Stimulated activated CD4-positive, alpha-beta T cell treated with anti-CD3 and anti-CD28 coated beads, Interleukin-4, amount 100 ng/mL, for 48 hours (primary cell): Measurements from ENCODE around the gene SPTBN4.
A peak's percentile ranks its signal among the peaks of the same experiment; 100 is the strongest.
"Not testable (repeated sequence)": the region's sequence is repeated elsewhere in the genome, so short reads cannot be mapped to it uniquely, and the experiment has no call there.

ENCODE experiments used
- DNase-seq, 2 donors: peaks; one replicate each; pipeline ENCODE4 v3.0.0-alpha.2; 2020; ENCODE audit warnings: low read depth in 2 of 2

The SPTBN4 gene

DNA sequence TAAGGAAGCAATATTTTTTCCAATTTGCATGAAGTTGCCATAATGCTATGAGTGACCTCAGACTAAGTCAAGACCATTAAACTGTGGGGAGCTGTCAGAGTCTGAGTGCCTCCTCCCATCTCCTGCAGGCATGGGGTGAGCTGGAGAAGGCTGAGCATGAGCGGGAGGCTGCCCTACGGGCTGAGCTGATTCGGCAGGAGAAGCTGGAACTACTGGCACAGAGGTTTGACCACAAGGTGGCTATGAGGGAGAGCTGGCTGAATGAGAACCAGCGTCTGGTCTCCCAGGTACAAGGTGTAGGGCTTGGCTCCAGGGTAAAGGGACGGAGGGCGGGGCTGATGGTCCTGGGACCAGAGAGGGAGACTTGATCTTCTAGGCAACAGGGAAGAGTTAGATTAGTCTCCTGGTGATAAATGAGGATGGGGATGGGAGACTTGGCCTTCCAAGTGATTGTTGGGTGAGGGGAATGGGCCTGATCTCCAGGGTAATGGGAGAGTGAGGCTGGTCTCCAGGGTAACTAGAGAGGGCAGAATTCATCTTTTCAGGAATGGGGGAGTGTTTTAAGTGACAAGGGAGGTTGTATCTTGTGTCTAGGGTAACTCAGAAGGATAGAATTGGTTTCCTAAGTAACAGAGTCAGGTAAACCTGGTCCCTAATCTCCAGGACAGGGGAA is 36.0 kb downstream of the SPTBN4 start:
- no peak for DNase-seq

DNA sequence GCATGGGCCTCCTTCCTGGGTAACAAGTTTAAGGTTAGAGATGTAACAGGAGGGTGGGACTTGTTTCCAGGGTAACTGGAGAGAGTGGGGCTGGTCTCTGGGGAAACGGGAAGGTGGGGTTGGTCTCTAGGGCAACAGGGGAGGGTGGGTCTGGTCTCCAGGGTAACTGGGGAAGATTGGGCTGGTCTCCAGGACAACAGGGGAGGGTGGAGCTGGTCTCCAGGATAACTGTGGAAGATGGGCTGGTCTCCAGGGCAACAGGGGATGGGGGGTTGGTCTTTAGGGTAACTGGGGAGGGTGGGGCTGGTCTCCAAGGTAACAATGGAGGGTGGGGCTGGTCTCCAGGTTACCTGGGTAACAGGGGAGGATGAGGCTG is 36.5 kb downstream of the SPTBN4 start:
- no peak for DNase-seq

DNA sequence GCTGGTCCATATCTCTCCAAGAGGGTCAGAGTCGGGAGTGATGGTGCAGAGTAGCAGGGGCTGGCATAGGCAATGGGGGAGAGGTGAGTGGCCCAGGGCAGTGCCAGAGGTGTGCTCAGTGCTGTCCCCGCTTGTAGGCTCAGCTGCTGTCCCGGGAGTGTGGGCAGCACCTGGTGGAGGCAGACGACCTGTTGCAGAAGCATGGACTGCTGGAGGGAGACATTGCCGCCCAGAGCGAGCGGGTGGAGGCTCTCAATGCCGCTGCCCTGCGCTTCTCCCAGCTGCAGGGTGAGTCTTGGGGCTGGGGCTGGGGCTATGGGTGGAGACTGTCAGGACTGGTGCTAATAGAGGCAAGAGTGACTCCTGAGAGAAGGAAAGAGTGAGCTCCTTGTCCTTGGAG is 39.3 kb downstream of the SPTBN4 start:
- no peak for DNase-seq

DNA sequence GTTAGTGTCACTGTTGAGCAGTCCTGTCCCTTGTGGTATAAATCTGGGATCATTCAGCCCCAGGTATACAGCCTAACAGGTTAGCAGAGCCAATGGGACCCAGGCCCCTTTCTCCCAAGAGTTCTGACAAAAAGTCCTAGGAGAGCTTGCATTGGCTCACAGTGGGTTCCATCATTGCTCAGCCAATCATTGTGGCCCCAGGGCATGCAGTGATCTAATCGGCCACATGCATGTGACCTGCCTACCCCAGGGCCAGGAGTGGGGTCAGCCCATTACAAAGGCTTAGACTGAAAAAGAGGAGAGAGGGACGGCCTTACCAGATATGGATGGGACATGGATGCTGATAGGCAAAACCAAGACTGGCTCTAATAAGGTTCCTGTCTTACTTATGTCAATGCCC is 41.1 kb downstream of the SPTBN4 start:
- no peak for DNase-seq

DNA sequence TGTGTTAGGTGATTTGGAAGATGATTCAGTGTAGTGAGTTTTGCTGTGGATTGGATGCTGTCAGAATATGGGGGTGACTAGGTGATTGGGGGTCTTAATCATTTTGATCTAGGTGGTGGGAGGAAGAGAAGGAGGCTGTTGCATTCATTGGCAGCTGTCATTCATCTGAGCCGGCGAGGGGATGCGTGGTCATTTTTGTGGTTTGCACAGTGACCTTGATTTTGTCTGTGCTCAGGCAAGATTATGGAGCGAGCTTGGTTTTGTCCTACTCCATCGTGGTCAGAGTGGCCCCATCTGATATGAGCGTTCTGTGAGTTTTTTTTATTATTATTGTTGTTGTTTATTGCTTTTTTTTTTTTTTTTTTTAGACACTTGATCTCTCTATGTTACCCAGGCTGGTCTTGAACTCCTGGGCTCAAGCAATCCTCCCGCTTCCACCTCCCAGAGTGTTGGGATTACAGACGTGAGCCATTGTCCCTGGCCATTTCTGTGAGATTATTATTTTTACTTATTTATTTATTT is 42.0 kb downstream of the SPTBN4 start:
- no peak for DNase-seq

DNA sequence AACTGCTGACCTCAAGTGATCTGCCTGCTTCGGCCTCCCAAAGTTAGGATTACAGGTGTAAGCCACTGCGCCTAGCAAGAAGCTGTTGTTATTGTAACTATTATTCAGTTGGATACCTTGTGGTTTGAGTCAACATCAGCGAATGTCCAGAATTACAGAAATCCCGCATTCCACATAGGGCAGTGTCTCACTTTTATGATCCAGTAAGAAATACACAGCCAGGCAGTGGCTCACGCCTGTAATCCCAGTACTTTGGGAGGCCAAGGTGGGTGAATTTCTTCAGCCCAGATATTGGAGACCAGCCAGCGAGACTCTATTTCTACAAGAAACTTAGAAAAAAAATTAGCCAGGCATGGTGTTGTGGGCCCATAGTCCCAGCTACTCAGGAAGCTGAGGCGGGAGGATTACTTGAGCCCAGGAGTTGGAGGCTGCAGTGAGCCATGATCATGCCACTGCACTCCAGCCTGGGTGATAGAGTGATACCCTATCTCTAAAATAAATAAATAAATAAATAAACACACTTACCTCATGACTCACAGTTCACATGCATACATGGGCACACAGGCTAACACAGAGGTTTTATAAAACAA is 43.8 kb downstream of the SPTBN4 start:
- DNase-seq, result no peak

DNA sequence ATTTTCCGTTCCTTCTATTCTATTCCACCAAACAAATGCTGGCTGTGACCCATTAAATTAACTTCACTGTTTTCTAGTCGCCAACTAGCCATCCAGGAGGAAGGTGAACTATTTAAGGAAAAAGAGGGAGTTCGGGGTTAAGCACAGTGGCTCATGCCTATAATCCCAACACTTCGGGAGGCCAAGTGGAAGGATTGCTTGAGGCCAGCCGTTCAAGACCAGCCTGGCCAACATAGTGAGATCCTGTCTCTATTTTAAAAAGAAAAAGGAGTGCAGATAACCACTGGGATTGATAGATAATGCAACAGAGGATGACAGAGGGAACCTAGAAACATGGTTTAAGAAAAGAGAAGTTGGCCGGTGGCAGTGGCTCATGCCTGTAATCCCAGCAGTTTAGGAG is 44.7 kb downstream of the SPTBN4 start:
- no peak for DNase-seq

DNA sequence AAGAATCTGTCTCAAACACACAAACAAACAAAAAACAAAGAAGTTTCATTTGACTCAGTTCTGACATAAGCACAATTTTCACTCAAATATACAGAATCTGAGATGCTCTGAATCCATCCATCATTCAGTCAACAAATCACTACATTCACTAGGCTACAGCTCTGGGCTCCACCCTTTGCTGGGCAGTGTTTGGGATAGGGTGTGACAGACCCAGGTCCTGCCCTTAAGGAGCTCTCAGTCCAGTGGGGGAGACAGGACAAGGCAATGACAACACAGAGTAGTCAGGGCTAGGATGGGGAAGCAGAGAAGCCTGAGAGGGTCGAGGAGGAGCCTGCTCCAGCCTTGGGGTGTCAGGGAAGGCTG is 45.3 kb downstream of the SPTBN4 start:
- DNase-seq, result no peak

DNA sequence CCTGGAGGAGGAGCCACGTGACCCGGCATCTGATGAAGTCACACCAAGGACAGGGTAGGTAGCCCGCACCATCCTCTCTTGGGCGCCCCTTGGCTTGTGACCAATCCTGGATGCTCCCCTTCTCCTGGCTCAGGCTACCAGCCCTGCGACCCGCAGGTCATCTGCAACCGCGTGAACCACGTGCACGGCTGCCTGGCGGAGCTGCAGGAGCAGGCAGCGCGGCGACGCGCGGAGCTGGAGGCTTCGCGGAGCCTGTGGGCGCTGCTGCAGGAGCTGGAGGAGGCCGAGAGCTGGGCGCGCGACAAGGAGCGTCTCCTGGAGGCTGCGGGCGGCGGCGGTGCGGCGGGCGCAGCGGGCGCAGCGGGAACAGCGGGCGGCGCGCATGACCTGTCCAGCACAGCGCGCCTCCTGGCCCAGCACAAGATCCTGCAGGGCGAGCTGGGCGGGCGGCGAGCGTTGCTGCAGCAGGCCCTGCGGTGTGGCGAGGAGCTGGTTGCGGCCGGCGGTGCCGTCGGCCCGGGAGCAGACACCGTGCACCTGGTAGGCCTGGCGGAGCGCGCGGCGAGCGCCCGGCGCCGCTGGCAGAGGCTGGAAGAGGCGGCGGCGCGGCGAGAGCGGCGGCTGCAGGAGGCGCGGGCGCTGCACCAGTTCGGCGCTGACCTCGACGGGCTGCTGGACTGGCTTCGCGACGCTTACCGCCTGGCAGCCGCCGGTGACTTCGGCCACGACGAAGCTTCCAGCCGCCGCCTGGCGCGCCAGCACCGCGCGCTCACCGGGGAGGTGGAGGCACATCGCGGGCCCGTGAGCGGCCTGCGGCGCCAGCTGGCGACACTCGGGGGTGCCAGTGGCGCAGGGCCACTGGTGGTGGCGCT is 45.9 kb downstream of the SPTBN4 start:
- DNase-seq, result no peak

DNA sequence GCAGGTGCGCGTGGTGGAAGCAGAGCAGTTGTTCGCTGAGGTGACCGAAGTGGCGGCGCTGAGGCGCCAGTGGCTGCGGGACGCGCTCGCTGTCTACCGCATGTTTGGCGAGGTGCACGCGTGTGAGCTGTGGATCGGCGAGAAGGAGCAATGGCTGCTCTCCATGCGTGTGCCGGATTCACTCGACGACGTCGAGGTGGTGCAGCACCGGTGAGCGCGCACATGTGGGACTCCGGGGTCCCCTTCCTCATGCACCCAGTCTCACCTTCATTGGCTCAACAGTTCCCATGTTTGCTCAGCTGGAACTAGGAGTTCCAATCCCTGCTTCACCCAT is 46.5 kb downstream of the SPTBN4 start:
- no peak for DNase-seq

DNA sequence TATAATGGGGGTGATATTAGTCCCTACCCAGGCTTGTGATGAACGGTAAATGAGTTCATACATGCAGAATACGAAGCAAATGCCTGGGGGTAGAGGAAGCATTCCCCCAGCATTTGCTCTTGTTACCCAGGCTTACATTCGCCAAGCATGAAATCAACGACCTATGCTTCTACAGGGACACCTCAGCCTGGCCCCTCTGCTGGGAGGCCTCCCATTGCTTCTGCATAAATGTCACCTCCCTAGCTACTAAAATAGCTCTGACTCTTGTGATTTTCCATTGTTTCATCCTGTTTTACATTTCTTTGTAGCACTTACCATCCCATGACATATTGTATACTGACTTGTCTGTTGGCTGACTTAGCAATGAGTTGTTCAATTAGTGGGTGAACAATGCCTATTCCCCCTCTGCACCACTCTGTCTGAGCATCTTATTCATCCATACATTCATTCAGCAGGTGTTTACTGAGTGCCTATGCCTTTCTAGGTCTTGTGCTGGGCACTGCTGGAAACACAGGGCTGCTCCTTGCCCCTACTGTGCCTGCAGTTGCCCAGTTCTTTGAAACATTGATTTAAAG is 47.0 kb downstream of the SPTBN4 start:
- no peak for DNase-seq

DNA sequence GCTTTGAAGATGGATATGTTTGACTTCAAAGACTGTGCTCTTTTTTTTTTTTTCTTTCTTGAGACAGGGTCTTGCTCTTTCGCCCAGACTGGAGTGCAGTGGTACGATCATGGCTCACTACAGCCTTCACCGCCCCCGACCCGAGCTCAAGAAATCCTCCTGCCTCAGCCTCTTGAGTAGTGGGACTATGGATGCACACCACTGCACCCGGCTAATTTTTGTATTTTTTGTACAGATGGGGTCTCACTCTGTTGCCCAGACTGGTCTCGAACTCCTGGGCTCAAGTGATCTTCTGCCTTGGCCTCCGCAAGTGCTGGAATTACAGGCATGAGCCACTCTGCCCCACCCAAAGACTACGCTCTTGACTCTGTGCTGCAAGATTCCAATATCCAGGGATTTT is 50.4 kb downstream of the SPTBN4 start:
- DNase-seq, result no peak

DNA sequence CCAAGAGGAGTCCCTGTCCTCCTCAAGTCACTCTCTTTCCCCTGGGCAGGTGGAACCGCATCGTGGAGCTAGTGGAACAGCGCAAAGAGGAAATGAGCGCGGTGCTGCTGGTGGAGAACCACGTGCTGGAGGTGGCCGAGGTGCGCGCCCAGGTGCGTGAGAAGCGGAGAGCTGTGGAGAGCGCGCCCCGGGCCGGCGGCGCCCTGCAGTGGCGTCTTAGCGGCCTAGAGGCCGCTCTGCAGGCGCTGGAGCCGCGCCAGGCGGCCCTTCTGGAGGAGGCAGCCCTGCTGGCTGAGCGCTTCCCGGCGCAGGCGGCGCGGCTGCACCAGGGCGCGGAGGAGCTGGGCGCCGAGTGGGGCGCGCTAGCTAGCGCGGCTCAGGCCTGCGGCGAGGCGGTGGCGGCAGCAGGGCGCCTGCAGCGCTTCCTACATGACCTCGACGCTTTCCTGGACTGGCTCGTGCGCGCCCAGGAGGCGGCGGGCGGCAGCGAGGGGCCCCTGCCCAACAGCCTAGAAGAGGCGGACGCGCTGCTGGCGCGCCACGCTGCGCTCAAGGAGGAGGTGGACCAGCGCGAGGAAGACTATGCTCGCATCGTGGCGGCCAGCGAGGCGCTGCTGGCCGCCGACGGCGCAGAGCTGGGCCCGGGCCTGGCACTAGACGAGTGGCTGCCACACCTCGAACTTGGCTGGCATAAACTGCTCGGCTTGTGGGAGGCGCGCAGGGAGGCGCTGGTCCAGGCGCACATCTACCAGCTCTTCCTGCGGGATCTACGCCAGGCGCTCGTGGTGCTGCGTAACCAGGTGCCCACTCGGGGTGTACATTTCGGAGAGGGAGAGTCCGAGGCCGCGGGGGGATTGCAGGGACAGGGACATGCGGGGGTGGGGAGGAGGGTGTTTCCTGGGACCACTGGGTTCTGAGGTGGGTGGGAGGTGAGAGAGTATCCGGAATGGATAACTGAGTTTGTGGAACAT is 52.8 kb downstream of the SPTBN4 start:
- no peak for DNase-seq

DNA sequence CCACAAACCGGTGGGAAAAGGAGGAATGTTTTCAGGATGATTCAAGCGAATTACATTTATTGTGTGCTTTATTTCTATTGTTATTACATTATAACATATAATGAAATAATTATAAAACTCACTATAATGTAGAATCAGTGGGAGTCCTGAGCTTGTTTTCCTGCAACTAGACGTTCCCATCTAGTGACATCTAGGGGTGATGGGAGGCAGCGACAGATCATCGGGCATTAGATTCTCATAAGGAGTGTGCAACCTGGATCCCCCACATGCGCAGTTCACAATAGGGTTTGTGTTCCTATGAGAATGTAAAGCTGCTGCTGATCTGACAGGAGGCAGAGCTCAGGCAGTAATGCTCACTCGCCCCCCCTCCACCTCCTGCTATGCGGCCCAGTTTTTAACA is 54.5 kb downstream of the SPTBN4 start:
- DNase-seq, result no peak

DNA sequence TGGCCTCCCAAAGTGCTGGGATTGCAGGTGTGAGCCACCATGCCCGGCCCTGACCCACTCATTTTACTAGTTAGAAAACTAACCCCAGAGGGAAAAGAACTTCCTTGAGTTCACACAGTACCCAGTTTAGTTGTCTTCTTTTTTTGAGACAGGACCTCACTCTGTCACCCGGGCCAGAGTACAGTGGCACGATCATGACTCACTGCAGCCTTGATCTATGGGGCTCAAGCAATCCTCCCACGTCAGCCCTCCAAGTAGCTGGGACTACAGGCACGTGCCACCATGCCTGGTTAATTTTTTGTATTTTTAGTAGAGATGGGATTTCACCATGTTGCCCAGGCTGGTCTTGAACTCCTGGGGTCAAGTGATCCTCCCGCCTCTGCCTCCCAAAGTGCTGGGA is 55.1 kb downstream of the SPTBN4 start:
- not testable (repeated sequence) for DNase-seq

DNA sequence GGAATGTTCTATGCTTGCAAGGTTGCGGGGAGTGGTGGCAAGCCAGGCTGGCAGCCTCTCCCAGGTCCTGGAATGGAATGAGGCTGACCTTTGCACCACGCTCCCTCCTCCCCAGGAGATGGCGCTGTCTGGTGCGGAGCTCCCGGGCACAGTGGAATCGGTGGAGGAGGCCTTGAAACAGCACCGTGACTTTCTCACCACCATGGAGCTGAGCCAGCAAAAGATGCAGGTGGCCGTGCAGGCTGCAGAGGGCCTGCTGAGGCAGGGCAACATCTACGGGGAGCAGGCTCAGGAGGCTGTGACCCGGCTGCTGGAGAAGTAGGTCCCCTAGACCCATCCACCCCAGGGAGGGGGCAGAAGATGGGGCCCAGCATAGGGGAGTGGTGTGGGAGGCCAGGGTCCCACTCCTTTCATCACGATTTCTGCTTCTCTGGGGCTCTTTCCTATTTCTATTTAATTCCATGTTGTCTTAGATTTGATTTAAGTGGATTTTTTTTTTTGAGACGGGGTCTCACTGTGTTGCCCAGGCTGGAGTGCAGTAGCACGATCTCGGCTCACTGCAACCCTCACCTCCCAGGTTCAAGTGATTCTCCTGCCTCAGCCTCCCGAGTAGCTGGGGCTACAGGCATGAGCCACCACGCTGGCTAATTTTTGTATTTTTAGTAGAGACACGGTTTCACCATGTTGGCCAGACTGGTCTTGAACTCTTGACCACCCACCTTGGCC is 56.7 kb downstream of the SPTBN4 start:
- DNase-seq, result peak; percentile 46 to 51

DNA sequence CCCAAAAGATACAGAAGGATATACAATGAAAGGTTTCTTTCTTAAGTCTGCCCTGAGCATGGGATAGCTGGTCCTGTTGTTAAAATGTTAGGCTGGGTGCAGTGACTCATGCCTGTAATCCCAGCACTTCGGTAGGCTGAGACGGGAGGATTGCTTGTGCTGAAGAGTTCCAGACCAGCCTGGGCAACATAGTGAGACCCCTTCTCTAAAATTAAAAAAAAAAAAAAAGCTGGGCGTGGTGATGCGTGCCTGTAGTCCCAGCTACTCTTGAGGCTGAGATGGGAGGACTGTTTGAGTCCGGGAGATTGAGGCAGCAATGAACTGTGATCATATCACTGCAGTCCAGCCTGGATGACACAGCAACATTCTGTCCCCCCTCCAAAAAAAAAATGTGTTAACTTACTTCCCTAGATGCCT is 57.3 kb downstream of the SPTBN4 start:
- no peak for DNase-seq

DNA sequence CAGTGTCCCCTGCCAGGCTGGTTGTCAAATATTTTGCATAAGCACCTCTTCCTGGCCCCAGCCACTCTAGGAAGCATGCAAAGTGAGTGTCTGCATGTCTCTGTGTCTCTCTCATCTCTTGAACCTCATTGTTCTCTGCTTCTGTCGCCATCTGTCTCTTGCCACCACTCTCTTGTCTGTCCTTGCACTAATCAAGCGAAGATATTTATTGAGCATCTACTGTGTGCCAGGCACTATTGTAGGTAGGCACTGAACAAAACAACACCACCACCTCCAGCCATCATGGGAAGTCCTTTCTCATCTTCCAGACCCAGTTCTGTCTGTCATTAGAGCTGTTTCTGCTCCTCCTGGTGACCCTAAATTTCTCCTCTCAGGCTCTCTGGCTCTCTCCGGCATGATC is 57.9 kb downstream of the SPTBN4 start:
- DNase-seq, result no peak

DNA sequence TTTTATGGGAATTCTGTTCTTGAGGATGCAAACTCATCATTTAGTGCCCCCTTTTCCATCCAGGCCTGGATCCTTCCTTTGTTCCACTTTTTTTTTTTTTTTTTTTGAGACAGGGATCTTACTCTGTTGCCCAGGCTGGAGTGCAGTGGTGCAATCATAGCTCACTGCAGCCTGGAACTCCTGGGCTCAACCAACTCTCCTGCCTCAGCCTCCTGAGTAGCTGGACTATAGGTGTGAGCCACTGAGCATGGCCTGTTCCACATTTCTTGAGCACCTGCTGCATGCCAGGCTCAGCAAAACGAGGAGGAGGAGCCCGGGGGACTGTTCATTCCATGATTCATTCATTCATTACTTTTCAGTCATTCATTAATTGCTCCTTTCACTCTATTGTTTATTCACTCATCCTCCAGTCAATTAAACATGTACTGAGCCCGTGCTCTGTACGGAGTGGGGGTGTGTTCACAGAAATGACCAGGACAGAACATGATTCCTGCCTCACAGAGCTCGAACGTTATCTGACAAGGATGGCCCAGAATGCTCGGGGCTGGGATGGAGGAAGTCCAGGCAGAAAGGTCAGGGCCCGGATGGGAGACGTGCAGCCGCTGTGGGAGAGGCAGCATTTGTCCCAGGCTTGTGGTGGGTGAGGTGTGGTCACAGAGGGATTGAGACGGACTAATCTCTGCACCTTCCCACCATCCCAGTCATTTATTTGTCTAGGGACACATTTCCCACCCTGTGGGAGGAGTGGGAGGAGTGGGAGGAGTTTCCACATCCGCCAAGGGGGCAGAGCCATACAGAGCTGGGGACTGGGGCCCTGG is 58.6 kb downstream of the SPTBN4 start:
- no peak for DNase-seq

DNA sequence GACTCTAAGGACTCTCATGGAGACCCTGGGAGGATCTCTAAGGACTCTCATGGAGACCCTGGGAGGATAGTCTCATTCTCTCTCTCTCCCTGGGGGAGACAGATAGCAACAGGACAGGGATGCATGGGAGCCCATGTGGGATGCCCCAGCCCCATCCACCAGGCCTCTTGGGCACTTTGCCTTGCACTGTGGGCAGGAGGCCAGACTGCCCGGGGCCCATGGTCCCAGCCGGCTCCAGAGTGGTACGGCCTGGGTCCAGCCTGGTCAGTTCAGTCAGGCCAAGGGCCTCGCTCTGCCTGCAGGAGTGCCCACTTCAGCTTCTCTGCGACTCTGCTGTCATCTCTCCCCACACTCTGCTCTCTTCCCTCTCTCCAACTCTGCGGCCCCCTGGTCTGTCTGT is 61.3 kb downstream of the SPTBN4 start:
- DNase-seq, result no peak
